HL-60 (cell line): ENCODE measurements around the gene DNASE1L2.

Source experiments
- DNase-seq, 2 experiments: peaks; one replicate each; pipeline ENCODE4 v3.0.0-alpha.2; 2010 to 2020; ENCODE audit warnings: low read depth in 1 of 2, low spot score in 1 of 2
- H3K27ac ChIP-seq: fragments of 250-450 bp; sonication (Bioruptor Pico); replicated peaks from 2 replicates; pipeline ENCODE4 v1.5.1; 2020; ENCODE audit warnings: mild to moderate bottlenecking, moderate library complexity
- H3K27me3 ChIP-seq: fragments of 250-450 bp; sonication (Bioruptor Pico); 2 replicates; pipeline ENCODE4 v1.5.1; 2021; ENCODE audit warnings: mild to moderate bottlenecking, moderate library complexity; ENCODE audit not compliant: insufficient read depth, poor library complexity, severe bottlenecking
- H3K4me3 ChIP-seq: replicated peaks from 2 replicates; pipeline ENCODE4 v1.5.1; 2011; ENCODE audit warnings: mild to moderate bottlenecking, control low read depth, low read length; ENCODE audit not compliant: insufficient read depth
- GABPA ChIP-seq: IDR thresholded peaks from 2 replicates; pipeline ENCODE4 v1.6.1; 2012; ENCODE audit warnings: low read depth
- POLR2AphosphoS5 ChIP-seq: IDR thresholded peaks from 2 replicates; pipeline ENCODE4 v1.6.1; 2012; ENCODE audit warnings: low read depth
- SPI1 ChIP-seq: IDR thresholded peaks from 2 replicates; pipeline ENCODE4 v1.6.1; 2012; ENCODE audit warnings: low read depth, mild to moderate bottlenecking, borderline replicate concordance
- TF ChIP-seq, protein P1 (sequence below): IDR thresholded peaks from 2 replicates; pipeline ENCODE4 v1.6.1; 2012; ENCODE audit warnings: low read depth; ENCODE audit not compliant: insufficient replicate concordance
- TF ChIP-seq, protein P2 (sequence below): IDR thresholded peaks from one replicate; pipeline ENCODE4 v1.5.1; 2011; ENCODE audit warnings: low read length, control low read depth, inconsistent platforms; ENCODE audit not compliant: insufficient read depth

DNASE1L2 gene

GRCh38 chr16:2235234-2235651, 1.0 kb upstream of the DNASE1L2 start:
- Histone ChIP-seq H3K27me3 (no peaks in the 10 kb centered on the region), H3K4me3 (no peak overlapping the region), H3K27ac (no peak overlapping the region)
- DNase-seq, result no peak
- no peak; the same call in 1 of the 2 replicates for TF ChIP-seq POLR2AphosphoS5

DNA sequence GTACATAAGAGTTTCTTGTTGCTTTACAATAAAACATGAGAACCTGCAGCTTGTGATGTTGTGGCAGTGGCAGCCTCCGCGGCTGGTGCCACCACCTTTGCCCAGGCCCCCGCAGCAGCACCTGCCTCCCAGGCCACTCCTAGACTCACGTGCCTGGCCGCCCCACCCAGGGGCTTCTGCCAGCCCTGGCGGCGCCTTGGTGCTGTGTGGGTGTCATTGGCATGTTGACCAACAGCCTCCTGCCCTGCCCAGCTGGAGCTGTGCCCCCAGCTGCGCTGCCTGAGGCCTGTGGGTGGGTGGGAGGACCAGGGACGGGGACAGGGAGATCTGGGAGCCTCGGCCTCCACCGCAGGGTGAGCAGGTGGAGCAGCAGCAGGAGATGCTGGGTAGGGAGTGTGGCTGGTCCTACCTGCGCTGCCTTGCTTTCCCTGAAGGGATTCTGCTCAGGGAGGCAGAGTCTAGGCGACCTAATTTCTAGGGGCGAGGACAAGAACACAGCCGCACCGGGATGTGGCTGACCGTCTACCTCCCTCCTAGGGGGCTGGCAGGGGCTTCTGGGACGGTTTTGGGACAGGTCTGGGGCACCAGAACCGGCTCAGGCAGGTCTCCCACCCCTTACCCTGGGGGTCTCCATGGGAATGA, 428 bp upstream of the DNASE1L2 start:
- H3K27ac ChIP-seq, result no peak overlapping the region
- TF ChIP-seq SPI1 (no peak), POLR2AphosphoS5 (no peak)
- TF ChIP-seq, protein P1, sequence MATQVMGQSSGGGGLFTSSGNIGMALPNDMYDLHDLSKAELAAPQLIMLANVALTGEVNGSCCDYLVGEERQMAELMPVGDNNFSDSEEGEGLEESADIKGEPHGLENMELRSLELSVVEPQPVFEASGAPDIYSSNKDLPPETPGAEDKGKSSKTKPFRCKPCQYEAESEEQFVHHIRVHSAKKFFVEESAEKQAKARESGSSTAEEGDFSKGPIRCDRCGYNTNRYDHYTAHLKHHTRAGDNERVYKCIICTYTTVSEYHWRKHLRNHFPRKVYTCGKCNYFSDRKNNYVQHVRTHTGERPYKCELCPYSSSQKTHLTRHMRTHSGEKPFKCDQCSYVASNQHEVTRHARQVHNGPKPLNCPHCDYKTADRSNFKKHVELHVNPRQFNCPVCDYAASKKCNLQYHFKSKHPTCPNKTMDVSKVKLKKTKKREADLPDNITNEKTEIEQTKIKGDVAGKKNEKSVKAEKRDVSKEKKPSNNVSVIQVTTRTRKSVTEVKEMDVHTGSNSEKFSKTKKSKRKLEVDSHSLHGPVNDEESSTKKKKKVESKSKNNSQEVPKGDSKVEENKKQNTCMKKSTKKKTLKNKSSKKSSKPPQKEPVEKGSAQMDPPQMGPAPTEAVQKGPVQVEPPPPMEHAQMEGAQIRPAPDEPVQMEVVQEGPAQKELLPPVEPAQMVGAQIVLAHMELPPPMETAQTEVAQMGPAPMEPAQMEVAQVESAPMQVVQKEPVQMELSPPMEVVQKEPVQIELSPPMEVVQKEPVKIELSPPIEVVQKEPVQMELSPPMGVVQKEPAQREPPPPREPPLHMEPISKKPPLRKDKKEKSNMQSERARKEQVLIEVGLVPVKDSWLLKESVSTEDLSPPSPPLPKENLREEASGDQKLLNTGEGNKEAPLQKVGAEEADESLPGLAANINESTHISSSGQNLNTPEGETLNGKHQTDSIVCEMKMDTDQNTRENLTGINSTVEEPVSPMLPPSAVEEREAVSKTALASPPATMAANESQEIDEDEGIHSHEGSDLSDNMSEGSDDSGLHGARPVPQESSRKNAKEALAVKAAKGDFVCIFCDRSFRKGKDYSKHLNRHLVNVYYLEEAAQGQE, result no peak
- TF ChIP-seq, protein P2, sequence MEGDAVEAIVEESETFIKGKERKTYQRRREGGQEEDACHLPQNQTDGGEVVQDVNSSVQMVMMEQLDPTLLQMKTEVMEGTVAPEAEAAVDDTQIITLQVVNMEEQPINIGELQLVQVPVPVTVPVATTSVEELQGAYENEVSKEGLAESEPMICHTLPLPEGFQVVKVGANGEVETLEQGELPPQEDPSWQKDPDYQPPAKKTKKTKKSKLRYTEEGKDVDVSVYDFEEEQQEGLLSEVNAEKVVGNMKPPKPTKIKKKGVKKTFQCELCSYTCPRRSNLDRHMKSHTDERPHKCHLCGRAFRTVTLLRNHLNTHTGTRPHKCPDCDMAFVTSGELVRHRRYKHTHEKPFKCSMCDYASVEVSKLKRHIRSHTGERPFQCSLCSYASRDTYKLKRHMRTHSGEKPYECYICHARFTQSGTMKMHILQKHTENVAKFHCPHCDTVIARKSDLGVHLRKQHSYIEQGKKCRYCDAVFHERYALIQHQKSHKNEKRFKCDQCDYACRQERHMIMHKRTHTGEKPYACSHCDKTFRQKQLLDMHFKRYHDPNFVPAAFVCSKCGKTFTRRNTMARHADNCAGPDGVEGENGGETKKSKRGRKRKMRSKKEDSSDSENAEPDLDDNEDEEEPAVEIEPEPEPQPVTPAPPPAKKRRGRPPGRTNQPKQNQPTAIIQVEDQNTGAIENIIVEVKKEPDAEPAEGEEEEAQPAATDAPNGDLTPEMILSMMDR, result no peak
- H3K4me3 ChIP-seq, result no peak overlapping the region
- no peak for DNase-seq
- H3K27me3 ChIP-seq, result no peaks in the 10 kb centered on the region

DNA sequence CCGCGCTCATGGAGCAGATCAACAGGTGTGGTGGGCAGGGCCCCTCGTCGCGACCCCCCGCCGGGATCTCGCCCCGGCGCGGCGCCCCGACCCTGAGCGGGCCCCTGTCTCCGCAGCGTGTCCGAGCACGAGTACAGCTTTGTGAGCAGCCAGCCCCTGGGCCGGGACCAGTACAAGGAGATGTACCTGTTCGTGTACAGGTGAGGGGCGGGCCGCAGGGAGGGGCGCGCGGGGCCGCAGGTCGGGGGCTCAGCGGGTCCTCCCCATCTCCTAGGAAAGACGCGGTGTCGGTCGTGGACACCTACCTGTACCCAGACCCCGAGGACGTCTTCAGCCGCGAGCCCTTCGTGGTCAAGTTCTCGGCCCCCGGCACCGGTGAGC, 848 bp downstream of the DNASE1L2 start:
- no peak for DNase-seq
- no peaks in the 10 kb centered on the region for H3K27me3 ChIP-seq
- TF ChIP-seq SPI1 (no peak), GABPA (no peak), POLR2AphosphoS5 (no peak)
- TF ChIP-seq, protein P1, result no peak
- TF ChIP-seq, protein P2, result no peak
- H3K4me3 ChIP-seq, result no peak overlapping the region
- no peak overlapping the region for H3K27ac ChIP-seq

- TF ChIP-seq GABPA, result no peak
- TF ChIP-seq, protein P1, result no peak
- TF ChIP-seq SPI1, result no peak
- no peak for TF ChIP-seq POLR2AphosphoS5
- TF ChIP-seq, protein P2, result no peak
- H3K4me3 ChIP-seq, result no peak overlapping the region
- no peaks in the 10 kb centered on the region for H3K27me3 ChIP-seq
- H3K27ac ChIP-seq, result no peak overlapping the region
- no peak for DNase-seq
Measured at GRCh38 chr16:2237493-2238149, 1.4 kb downstream of the DNASE1L2 start.
